Uterus (tissue), 4 donors: ENCODE results near the gene IFI27. TPM values are rescaled to one million over a fixed set of nuclear protein-coding genes. Genes with fewer than 3 reads are reported as not detected.
"Not testable (repeated sequence)": the region's sequence is repeated elsewhere in the genome, so short reads cannot be mapped to it uniquely, and the experiment has no call there.

Experiments used
- DNase-seq, 2 donors: peaks; one replicate each; pipeline ENCODE4 v3.0.0-alpha.2; 2019 to 2020
- H3K27ac ChIP-seq, 2 donors: fragments of 200-600 bp; sonication (generic); 1 replicate in 1 of 2; 2 replicates in 1 of 2; pipeline ENCODE4 v1.5.1; 2016 to 2018
- H3K27me3 ChIP-seq, 2 donors: fragments of 200-600 bp; sonication (generic); one replicate each; pipeline ENCODE4 v1.5.1; 2018 to 2019; ENCODE audit warnings: control low read depth in 1 of 2
- H3K36me3 ChIP-seq, 2 donors: fragments of 200-600 bp; sonication (generic); one replicate each; pipeline ENCODE4 v1.5.1; 2019; ENCODE audit warnings: control low read depth in 1 of 2
- H3K4me1 ChIP-seq, 2 donors: fragments of 200-600 bp; sonication (generic); one replicate each; pipeline ENCODE4 v1.5.1; 2018 to 2019; ENCODE audit warnings: control low read depth in 1 of 2
- H3K4me3 ChIP-seq, 2 donors: fragments of 200-600 bp; sonication (generic); 1 replicate in 1 of 2; 2 replicates in 1 of 2; pipeline ENCODE4 v1.5.1; 2018 to 2019; ENCODE audit warnings: mild to moderate bottlenecking in 1 of 2
- H3K9me3 ChIP-seq, 2 donors: fragments of 200-600 bp; sonication (generic); one replicate each; pipeline ENCODE4 v1.5.1; 2019; ENCODE audit warnings: control low read depth in 1 of 2
- POLR2A ChIP-seq, 2 donors: fragments of 450-650 bp; IDR thresholded peaks; one replicate each; pipeline ENCODE4 v1.6.1; 2016; ENCODE audit warnings: antibody characterized with exemption in 2 of 2, mild to moderate bottlenecking in 1 of 2, moderate library complexity in 1 of 2
- intact Hi-C: fragments of 100-400 bp; cut with DNase I; formaldehyde crosslinking; loops from one replicate; pipeline ENCODE4 v1.15.1; 2023; ENCODE audit warnings: low total_unique reads
- total RNA-seq, 4 donors: library from RNA; depleted of rRNA in 3 of 4; stranded (reverse); fragments of >200 nt in 3 of 4; gene quantifications; one replicate each; pipeline versions ENCODE4 v1.1.0 to v1.2.4, GENCODE V29; 2014 to 2023
- TF ChIP-seq, protein P1 (sequence below), 4 experiments: fragments of 200-600 bp in 2 of 4; fragments of 450-650 bp in 2 of 4; sonication (generic) in 2 of 4; IDR thresholded peaks; one replicate each; pipeline ENCODE4 v1.5.1; 2016 to 2019; ENCODE audit warnings: antibody characterized with exemption in 4 of 4, mild to moderate bottlenecking in 2 of 4, moderate library complexity in 1 of 4
- donor health status: DM: yes; HTN: yes; CAD: no.

IFI27 gene
- total RNA-seq, result 100 to 1,000 TPM in 2 of 4 donors, 10 to 100 TPM in 1, 1 to 10 TPM in 1; 5.6 to 390 (median 196) TPM

DNA sequence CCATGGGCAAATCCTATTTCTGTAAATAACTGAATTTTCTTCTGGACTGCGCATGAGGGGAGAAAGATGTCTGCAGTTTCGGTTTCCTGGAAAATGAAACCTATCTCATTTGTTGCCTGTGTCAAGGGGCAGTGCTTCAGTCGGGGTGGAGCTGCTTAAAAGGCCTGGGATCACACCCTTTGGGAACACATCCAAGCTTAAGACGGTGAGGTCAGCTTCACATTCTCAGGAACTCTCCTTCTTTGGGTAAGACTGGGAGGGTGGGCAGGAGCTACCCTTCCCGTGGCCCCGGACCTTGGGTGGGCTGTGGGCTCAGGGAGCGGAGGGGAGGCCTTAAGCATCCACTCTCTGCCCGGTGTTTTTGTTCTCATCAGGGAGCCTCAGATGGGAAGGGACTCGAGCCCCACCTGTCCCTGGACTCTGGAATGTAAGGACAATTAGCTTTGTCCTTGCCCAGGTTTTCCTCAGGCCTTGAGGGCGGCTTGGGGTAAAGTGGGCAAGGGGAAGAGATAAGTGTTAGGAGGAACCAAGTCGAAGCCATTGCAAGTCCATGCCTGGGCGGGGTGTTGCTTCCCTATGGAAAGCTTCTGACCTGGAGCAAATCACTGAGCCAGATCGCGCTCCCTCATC, at the start of gene IFI27:
TSS of gene IFI27 (plus strand) at position 185 of the 630 bp plus-strand sequence.
- Histone ChIP-seq H3K4me3 (peak within 1 kb of the TSS; percentile 26 to 32), H3K9me3 (no peaks in the 10 kb centered on the region), H3K27ac (peak within 1 kb of the TSS; percentile 79 to 90), H3K27me3 (no peaks in the 10 kb centered on the region), H3K4me1 (no peaks in the 10 kb centered on the region), H3K36me3 (no peaks in the 10 kb centered on the region)
- DNase-seq, result peak; percentile 53 to 72
- intact Hi-C loops, result no loop called here
- peak; percentile 57 to 86 for TF ChIP-seq POLR2A (IDR thresholded peaks at IDR 0.05)
- TF ChIP-seq, protein P1, sequence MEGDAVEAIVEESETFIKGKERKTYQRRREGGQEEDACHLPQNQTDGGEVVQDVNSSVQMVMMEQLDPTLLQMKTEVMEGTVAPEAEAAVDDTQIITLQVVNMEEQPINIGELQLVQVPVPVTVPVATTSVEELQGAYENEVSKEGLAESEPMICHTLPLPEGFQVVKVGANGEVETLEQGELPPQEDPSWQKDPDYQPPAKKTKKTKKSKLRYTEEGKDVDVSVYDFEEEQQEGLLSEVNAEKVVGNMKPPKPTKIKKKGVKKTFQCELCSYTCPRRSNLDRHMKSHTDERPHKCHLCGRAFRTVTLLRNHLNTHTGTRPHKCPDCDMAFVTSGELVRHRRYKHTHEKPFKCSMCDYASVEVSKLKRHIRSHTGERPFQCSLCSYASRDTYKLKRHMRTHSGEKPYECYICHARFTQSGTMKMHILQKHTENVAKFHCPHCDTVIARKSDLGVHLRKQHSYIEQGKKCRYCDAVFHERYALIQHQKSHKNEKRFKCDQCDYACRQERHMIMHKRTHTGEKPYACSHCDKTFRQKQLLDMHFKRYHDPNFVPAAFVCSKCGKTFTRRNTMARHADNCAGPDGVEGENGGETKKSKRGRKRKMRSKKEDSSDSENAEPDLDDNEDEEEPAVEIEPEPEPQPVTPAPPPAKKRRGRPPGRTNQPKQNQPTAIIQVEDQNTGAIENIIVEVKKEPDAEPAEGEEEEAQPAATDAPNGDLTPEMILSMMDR (IDR thresholded peaks at IDR 0.05), result no peak

DNA sequence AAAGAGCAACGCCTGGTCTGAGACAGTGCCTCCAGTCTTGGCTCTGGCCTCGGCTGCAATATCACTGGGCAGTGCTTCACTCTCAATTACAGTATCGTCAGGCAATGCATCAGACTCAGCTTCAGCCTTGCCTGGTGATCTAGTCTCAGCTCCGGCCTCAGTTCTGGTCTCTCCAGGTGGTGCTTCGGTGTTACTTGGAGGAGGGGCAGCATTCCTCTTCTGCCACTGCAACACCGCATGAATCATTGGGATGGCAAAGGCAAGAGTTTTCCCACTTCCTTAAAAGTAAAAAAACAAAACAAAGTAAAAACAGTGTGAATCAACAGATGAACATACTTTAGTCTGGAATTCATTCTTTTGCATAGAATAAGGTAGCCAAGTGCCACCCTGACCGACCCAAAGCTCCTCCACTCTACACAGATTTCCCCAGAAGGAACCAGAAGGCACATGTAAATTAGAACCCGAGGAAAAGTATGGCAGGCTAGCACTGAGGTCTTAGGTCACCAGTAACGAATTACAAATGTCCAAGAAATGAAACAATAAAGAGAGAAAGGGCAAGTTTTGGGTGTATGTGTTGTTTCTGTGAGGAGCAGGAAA, 48.1 kb upstream of the IFI27 start:
- no peaks in the 10 kb centered on the region for H3K36me3 ChIP-seq

DNA sequence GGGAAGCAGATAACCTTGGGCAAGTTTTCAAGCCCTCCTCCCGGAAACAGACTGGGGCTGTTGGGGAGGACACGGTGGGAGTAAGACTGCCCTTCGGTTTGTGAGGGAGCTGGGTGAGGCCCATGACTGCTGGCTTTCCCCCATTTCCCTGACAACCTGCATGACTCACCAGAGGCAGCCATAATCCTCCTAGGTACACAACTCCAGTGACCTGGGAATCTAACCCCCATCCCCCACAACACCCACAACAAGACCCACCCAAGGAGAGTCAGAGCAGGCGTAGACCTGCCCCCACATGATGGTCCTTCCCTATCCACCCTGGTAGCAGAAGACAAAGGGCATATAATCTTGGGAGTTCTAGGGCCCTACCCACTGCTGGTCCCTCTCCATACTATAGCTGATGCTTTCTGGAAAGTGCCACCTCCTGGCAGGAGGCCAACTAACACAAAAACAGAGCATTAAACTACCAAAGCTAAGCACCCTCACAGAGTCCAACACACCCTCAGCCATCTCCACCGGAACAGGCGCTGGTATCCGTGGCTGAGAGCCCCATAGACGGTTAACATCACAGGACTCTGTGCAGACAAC, 44.4 kb upstream of the IFI27 start:
- peak overlapping the region in 1 of 2 donors; percentile 32 for H3K27ac ChIP-seq
- no peak for DNase-seq
- TF ChIP-seq, protein P1 (IDR thresholded peaks at IDR 0.05), result no peak
- TF ChIP-seq POLR2A (IDR thresholded peaks at IDR 0.05), result no peak

More for the DNA sequence above, 48.1 kb upstream of the IFI27 start:
- no peaks in the 10 kb centered on the region for H3K9me3 ChIP-seq
- H3K4me3 ChIP-seq, result no peak overlapping the region
- H3K27me3 ChIP-seq, result no peaks in the 10 kb centered on the region
- H3K27ac ChIP-seq, result no peak overlapping the region
- TF ChIP-seq, protein P1 (IDR thresholded peaks at IDR 0.05), result no peak
- no peak for TF ChIP-seq POLR2A (IDR thresholded peaks at IDR 0.05)
- intact Hi-C loops, result no loop called here
- DNase-seq, result no peak
- peaks cover 0 to 6% of the 10 kb centered on the region in 2 donors for H3K4me1 ChIP-seq

DNA sequence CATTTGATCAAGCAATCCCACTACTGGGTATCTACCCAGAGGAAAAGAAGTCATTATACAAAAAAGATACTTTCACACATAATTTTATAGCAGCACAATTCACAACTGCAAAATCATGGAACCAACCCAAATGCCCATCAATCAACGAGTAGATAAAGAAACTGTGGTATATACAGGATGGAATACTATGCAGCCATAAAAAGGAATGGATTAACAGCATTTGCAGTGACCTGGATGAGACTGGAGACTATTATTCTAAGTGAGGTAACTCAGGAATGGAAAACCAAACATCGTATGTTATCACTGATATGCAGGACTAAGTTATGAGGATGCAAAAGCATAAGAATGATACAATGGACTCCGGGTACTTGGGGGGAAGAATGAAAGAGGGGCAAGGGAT, 38.5 kb upstream of the IFI27 start:
- H3K27ac ChIP-seq, H3K4me3 ChIP-seq, DNase-seq, H3K4me1 ChIP-seq, H3K27me3 ChIP-seq, H3K36me3 ChIP-seq, intact Hi-C loops, H3K9me3 ChIP-seq: not testable (repeated sequence)

More for the DNA sequence above, 44.4 kb upstream of the IFI27 start:
- Histone ChIP-seq H3K4me3 (no peak overlapping the region), H3K9me3 (no peaks in the 10 kb centered on the region), H3K36me3 (no peaks in the 10 kb centered on the region), H3K27me3 (no peaks in the 10 kb centered on the region), H3K4me1 (peaks cover 0 to 6% of the 10 kb centered on the region in 2 donors)
- intact Hi-C loops, result no loop called here

DNA sequence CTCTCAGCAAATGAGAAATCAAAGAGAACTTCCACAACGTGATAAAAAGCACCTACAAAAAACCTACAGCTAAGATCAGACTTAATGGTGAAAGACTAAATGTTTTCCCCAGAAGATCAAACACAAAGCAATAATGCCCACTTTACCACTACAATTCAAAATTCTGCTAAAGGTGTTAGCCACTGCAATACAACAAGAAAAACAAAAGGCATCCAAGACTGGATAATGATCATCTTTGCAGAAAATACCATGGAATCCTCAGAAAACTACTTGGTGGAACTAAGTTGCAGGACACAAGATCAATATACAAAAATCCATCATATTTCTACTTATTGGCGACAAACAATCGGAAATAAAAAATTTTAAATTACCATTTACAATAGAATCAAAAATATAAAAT, 36.0 kb upstream of the IFI27 start:
- intact Hi-C loops, result no loop called here

More for the DNA sequence above, 36.0 kb upstream of the IFI27 start:
- Histone ChIP-seq H3K9me3 (peaks cover 0 to 6% of the 10 kb centered on the region in 2 donors), H3K36me3 (no peaks in the 10 kb centered on the region), H3K27ac (no peak overlapping the region), H3K4me3 (no peak overlapping the region), H3K27me3 (no peaks in the 10 kb centered on the region), H3K4me1 (peaks cover 0 to 7% of the 10 kb centered on the region in 2 donors)
- TF ChIP-seq, protein P1 (IDR thresholded peaks at IDR 0.05), result no peak
- no peak for TF ChIP-seq POLR2A (IDR thresholded peaks at IDR 0.05)
- DNase-seq, result no peak
